NCI-H1930 (cell line): ENCODE data around the gene PPP2R2B.

Experiments
- DNase-seq, 2 experiments: peaks; one replicate each; lab custom pipeline; 2025; lab: John Stamatoyannopoulos, UW

The PPP2R2B gene

DNA sequence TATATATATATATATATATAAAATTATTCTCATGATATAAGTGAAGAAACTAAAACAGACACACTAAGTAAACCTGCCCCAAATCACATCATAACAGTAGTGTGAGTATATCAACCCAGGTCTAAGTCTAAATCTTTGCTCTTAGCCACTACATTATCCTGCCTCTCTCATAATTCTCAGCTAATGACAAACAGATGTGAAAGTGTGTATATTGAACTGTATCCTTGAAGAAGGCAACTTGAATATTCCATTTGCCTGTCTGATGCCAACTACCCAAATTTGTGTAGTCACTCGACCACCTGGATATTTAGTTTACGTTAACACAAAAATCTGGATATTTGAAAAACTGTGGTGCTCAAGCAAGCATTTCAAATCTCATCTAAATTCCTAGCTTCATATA is 97.4 kb downstream of the PPP2R2B start:
- no peak for DNase-seq

DNA sequence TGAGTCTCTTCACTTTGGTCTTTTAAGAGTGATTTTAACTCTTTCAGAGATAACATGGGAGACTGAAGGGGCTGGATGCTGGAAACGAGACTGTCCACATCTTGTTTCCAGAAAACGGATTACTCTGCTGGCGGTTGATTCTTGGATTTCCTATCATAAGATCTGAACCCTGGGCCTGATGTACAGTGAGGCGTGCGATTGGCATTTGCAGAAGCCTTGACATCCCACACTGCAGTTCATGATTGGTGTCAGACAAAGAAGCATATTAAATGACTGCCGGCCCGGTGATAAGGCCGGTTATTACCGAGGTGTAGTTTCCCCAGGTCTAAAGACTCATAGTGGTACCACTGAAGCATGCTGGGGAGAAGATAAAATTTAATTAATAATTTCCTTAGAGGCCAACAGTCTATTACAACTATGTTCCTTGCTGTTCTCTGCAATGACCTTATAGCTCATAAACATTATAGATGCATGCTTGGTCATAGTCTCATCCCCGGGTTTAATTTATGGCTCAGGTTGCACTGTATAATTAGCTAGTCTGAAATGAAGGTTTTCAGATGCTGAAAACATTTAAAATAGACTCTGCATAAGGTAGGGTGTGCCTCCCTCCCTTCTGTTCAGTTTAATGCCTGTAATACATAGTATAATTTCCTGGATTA is 99.2 kb downstream of the PPP2R2B start:
- DNase-seq, result no peak

- no peak for DNase-seq
These were observed 99.8 kb downstream of the PPP2R2B start for GRCh38 chr5:146778795-146779194.

DNA sequence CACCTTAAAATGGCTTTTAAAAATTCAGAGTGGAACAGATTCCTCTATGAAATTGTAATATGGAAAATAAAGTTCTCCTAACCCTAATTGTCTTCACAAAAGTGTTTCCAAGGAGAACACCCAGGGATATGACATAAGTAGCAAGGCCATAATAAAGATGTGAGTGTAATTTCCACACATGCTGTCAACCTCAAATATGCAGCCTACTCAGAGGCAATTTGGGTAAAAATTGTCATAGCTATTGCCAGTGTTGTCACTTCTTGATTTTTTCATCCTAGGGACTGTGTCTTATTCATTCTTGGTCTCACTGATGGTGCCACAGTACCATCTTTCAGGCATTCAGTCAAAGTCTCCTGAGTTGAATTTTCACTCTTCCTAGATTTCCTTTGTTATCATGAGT is 100.3 kb downstream of the PPP2R2B start:
- DNase-seq, result no peak

- DNase-seq, result no peak
These were observed 105.6 kb downstream of the PPP2R2B start for GRCh38 chr5:146772881-146773466.

DNA sequence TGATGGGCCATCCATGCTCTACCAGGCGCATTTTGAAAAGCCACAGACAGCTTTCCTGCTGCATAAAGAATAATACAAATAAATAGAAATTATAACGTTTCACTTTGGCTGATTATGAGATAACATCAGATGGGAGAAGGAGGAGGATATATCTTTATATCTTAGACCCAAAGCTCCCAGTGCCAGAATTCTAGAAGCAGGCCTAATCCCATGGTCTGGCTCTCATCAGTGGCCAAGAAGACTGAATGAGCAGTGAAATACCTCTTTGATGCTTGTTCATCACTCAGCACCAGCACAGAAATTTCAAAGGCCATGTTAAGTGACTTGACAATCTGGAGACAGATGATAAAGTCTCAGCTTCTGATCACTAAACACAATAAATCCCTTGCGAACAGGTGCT is 107.6 kb downstream of the PPP2R2B start:
- DNase-seq, result no peak

GRCh38 chr5:146770546-146770945 is 108.0 kb downstream of the PPP2R2B start:
- DNase-seq, result no peak

- DNase-seq, result no peak
These were observed 111.0 kb downstream of the PPP2R2B start for GRCh38 chr5:146767534-146767933.

DNA sequence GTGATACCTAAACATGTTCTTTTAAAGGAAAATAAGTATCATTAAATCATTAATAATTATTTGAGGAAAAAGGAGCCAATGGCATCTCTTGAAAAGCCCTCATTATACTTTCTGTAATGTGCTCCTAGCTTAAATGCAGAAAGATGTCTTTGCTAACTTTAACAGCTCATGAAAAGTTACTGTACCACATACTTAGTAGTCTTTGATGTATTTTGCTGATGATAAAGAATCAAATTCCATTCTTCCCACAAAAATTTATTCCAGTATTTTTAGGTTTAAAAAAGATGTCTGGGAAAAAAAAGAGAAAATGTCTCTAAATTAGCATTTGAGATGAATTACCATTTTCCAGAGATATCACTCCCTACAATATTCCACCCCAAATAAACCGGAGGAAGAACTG is 112.5 kb downstream of the PPP2R2B start:
- DNase-seq, result no peak

GRCh38 chr5:146765089-146765832 is 113.3 kb downstream of the PPP2R2B start:
- no peak for DNase-seq

- no peak for DNase-seq
These were observed 115.7 kb downstream of the PPP2R2B start for GRCh38 chr5:146762830-146763229.

GRCh38 chr5:146761811-146762210 is 116.7 kb downstream of the PPP2R2B start:
- DNase-seq, result no peak

GRCh38 chr5:146758938-146759337 is 119.6 kb downstream of the PPP2R2B start:
- DNase-seq, result no peak

DNA sequence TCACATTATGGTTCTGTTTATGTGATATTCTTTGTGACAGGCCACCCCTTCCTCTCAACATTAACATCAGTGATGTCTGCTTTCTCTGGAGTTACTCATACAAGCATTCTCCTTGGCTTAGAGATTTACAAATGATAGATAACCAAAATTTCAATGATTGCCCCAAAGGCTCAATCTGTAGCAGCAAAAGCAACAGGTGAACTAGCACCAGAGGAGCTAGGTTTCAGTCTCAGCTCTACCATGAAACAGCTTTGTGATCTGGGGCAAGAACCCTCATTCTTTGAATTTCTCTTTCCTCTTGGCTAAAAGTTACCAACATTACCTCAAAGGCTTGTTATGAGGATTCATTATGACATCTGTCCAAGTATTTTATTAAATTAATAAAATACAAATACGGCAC is 120.5 kb downstream of the PPP2R2B start:
- DNase-seq, result no peak

DNA sequence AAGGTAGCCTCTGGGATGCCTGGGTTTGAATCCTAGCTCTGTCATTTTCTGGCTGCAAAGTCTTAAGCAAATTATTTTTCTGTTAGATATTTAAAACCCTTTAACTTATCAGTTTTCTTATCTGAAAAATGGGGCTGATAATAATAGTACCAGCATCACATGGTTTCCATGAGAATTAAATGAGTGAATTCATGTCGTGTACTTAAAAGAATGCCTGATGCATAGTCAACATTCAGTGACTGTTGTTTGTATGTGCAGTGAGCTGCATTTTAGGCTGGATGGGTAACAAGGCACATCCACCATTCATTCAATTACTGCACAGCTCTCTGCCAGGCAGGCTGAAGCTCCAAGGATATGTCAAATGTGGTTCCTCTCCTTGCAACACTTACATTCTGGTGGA is 122.0 kb downstream of the PPP2R2B start:
- no peak for DNase-seq

DNA sequence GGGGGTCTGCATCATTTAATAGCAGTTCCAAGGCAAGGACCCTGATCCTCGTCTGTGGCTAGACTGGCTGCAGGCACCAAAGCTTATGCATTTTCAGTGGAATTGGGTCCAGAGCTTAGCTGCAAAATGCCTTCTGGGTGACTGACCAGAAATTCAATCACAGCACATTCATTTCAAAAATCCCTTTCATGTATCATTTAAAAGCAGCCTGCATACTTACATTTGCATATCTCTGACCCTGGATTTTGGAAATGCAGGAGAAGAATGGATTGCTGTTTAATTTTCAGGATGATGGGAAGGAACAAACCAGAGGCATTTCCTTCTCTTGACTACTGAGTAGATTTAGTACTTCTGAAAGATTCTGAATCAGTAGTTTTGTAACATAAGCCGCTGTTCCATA is 122.8 kb downstream of the PPP2R2B start:
- no peak for DNase-seq

DNA sequence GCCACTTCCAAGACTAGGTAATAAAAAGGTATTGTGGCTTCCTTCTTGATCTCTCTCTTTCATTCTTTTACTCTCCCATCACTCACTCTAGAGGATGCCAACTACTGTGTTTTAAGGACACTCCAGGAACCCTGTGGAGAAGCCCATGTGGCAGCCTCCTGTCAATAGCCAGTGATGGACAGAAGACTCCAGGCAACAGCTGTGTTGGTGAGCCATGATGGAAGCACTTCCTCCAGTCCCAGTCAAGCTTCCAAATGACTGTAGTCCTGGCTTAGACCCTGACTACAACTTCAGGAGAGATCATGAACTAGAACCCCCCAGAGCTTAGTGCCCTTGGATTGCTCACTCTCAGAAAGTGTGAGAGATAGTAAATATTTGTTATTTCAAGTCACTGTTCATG is 123.9 kb downstream of the PPP2R2B start:
- DNase-seq, result no peak

GRCh38 chr5:146753641-146754040 is 124.9 kb downstream of the PPP2R2B start:
- no peak for DNase-seq

DNA sequence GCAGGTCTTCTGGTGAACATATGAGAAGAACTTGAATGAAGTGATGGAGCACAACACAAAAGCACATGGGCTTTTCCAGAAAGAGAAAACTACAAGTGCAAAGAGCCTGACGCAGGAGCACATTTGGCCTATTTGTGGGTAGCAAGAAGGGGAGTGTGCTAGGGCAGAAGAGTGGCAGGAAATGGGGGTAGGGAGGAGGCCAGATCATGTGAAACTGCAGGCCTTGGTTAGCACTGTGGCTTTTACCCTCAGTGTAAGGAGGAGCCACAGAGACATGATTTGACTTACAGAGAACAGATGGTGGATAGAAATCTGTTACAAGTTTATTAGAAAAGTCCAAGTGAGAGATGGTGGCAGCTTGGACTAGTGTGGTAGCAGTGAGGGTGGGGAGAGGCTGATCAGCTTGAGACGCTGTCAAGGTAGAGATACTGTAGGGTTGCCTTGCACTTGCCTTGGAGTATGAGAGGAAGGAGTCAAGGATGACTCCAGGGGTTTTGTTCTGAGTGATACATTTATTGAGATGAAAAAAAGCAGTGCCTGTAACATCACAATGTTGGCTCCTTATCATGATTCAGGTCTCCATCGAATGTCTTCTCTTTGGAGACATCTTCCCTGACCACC is 126.7 kb downstream of the PPP2R2B start:
- DNase-seq, result no peak

GRCh38 chr5:146751054-146751453 is 127.5 kb downstream of the PPP2R2B start:
- no peak for DNase-seq

GRCh38 chr5:146748533-146748932 is 130.0 kb downstream of the PPP2R2B start:
- no peak for DNase-seq

- DNase-seq, result no peak
These were observed 132.5 kb downstream of the PPP2R2B start for GRCh38 chr5:146745931-146746577.
